HUES48 (cell line): ENCODE data around the gene OR2AG2.

Experiments
- H3K27ac ChIP-seq: one replicate; pipeline ENCODE4 v1.7.0; 2013; ENCODE audit warnings: low read depth, low read length, inconsistent platforms
- H3K27me3 ChIP-seq: 2 replicates; pipeline ENCODE4 v1.6.1; 2013; ENCODE audit warnings: mild to moderate bottlenecking, low read length; ENCODE audit not compliant: control insufficient read depth, insufficient read depth
- H3K36me3 ChIP-seq: 2 replicates; pipeline ENCODE4 v1.6.1; 2013; ENCODE audit warnings: low read length; ENCODE audit not compliant: control insufficient read depth, insufficient read depth
- H3K4me1 ChIP-seq: 2 replicates; pipeline ENCODE4 v1.6.1; 2013; ENCODE audit warnings: mild to moderate bottlenecking, low read length; ENCODE audit not compliant: control insufficient read depth, insufficient read depth
- H3K4me3 ChIP-seq: 2 replicates; pipeline ENCODE4 v1.5.1; 2013; ENCODE audit warnings: mild to moderate bottlenecking, low read depth, low read length
- H3K9ac ChIP-seq: 2 replicates; pipeline ENCODE4 v1.6.1; 2013; ENCODE audit warnings: mild to moderate bottlenecking, low read depth, low read length, moderate library complexity
- H3K9me3 ChIP-seq: 2 replicates; pipeline ENCODE4 v1.6.1; 2013; ENCODE audit warnings: low read length; ENCODE audit not compliant: control insufficient read depth, insufficient read depth

The OR2AG2 gene

DNA sequence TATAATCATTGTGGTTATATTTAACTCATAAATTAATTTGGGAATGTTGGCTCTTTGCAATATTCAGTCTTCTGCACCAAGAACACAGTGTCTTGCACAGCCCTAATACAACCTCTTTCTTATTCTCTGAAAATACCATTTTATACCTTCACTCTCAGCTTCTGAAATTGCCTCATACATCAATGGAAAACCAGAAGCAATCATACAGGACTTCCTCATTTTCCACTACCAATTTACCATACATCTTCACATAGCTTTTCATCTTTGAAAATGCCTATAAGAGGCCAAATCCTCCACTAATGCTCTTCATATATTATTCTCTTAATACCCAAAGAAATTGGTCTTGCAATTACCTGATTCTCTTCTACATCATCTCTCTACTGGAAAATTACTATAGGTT is 6.7 kb upstream of the OR2AG2 start:
- no peaks in the 10 kb centered on the region for H3K9me3 ChIP-seq
- H3K4me1 ChIP-seq = no peaks in the 10 kb centered on the region
- H3K4me3 ChIP-seq = no peak overlapping the region
- H3K27ac ChIP-seq = no peak overlapping the region
- H3K9ac ChIP-seq = no peak overlapping the region
- no peaks in the 10 kb centered on the region for H3K27me3 ChIP-seq
- H3K36me3 ChIP-seq = no peaks in the 10 kb centered on the region

DNA sequence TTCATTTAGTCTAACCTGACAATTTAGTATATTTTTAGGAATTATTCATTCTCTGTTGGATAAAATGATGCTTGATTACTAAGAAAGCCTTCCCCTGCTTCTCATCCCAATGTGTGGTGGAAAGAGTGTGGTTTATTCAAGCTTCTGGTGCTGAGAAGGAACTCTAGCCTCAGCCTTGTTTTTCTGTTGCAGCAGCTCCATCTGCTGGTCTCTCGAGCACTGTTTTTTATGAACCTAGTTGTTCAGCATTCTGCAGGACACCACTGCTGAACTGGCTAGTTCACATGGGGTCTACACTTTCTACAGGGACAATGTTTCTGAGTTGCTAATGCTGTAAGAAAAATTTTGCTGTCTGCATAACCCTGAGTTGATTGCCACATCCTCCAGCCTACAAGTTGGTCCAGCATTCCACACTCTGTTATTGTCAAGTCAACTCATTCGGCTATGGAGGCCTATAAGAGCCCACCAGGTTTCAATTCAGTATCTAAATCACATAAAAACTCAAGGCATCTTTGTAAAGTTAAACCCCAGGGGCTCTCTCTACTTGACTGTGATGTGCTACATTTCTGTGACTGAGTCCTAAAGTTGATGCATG is 14.3 kb downstream of the OR2AG2 start:
- Histone ChIP-seq H3K27ac (no peak overlapping the region), H3K4me1 (no peaks in the 10 kb centered on the region), H3K4me3 (no peak overlapping the region), H3K27me3 (no peaks in the 10 kb centered on the region), H3K36me3 (no peaks in the 10 kb centered on the region), H3K9ac (no peak overlapping the region), H3K9me3 (no peaks in the 10 kb centered on the region)

DNA sequence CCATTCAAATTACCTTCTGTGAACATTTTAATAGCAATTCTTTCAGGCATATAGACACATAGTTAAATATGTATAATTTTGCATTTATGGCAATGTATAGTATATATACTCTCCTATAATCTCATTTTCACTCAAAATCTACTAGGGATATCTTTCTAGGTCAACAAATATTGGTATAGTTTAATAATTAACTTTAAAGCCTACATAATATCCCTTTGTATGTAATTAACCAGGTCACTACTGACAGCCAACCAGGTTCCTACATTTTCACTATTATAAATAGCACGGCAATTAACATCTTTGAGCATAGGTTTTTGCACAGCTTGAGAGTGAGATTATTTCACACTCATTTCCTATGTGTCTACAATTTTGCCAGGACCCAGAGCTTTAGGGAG is 15.8 kb downstream of the OR2AG2 start:
- Histone ChIP-seq H3K4me1 (no peaks in the 10 kb centered on the region), H3K9me3 (no peaks in the 10 kb centered on the region), H3K27me3 (no peaks in the 10 kb centered on the region), H3K36me3 (no peaks in the 10 kb centered on the region), H3K9ac (no peak overlapping the region), H3K4me3 (no peak overlapping the region), H3K27ac (no peak overlapping the region)

DNA sequence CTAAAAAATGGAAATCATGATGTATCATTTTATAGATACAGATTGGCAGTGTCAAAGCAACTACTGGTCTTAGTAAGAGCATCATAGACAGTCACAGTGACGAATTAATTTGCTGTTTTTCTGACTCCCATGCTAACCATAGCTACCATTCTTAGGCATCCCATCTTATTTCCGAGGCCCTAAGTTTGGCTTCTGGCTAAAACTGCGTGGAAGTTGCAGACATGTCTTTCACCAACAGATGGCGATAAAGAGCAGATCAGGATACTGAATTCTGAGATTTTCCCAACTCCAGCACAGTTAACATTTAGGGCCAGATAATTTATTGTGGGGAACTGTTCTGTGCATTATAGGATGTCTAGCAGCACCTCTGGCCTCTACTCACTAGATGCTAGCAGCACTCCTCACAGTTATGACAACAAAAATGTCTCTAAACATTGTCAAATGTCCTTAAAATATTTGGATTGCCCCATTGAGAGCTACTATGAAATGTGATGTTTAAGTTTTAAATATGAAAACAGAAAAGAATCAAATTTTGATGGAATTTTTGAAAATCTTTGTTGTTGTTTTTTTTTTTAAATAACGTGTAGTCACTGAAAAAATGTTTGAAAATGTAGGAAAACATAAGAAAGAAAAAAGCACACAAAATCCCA is 16.3 kb downstream of the OR2AG2 start:
- no peaks in the 10 kb centered on the region for H3K27me3 ChIP-seq
- H3K9ac ChIP-seq = no peak overlapping the region
- H3K36me3 ChIP-seq = no peaks in the 10 kb centered on the region
- H3K27ac ChIP-seq = no peak overlapping the region
- H3K4me1 ChIP-seq = no peaks in the 10 kb centered on the region
- no peaks in the 10 kb centered on the region for H3K9me3 ChIP-seq
- no peak overlapping the region for H3K4me3 ChIP-seq

DNA sequence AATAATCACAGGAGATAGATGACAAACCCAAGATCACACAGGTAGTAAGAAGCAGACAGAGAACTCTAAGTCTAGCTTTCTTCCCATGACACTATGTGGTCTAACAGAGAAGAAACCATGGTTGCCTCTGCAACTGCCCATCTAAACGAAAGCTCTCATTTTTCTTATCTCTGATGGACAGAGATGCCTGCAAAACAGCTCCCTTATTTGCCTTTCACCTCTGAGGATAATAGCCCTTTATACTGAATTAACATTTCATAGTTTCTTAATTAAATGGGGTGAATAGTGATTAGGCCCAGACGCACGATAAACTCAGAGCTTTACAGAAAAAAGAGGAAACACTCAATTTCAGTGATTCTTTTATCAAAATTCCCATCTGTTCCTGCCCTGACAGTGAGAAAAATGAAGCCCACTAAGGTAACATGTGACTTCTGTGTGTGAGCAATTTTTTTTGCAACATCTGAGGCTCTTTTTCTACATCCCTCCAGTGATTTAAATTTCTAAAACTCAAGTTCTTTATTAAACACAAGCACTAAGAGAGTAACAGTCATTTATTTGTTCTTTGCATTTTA is 24.6 kb downstream of the OR2AG2 start:
- Histone ChIP-seq H3K9ac (no peak overlapping the region), H3K4me1 (no peaks in the 10 kb centered on the region), H3K4me3 (no peak overlapping the region), H3K27me3 (no peaks in the 10 kb centered on the region), H3K27ac (no peak overlapping the region), H3K36me3 (no peaks in the 10 kb centered on the region), H3K9me3 (no peaks in the 10 kb centered on the region)

DNA sequence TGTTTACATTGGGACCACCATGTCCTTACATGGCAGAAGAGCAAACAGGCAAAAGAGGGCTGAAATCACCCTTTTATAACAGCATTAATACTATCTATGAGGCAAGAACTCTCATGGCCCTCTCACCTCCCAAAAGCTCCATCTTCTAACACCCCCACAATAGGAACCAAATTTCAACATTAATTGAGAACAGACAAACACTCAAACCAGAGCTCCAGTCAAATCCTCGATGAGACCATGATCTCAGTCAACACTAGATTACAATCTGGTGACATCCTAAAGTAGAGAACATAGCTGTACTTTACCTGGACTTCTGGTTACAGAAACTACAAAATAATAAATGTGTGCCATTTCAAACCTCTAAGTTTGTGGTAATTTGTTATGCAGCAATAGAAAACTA is 25.1 kb downstream of the OR2AG2 start:
- H3K4me3 ChIP-seq = no peak overlapping the region
- no peaks in the 10 kb centered on the region for H3K36me3 ChIP-seq
- no peak overlapping the region for H3K9ac ChIP-seq
- H3K27ac ChIP-seq = no peak overlapping the region
- H3K9me3 ChIP-seq = no peaks in the 10 kb centered on the region
- no peaks in the 10 kb centered on the region for H3K4me1 ChIP-seq
- H3K27me3 ChIP-seq = no peaks in the 10 kb centered on the region

DNA sequence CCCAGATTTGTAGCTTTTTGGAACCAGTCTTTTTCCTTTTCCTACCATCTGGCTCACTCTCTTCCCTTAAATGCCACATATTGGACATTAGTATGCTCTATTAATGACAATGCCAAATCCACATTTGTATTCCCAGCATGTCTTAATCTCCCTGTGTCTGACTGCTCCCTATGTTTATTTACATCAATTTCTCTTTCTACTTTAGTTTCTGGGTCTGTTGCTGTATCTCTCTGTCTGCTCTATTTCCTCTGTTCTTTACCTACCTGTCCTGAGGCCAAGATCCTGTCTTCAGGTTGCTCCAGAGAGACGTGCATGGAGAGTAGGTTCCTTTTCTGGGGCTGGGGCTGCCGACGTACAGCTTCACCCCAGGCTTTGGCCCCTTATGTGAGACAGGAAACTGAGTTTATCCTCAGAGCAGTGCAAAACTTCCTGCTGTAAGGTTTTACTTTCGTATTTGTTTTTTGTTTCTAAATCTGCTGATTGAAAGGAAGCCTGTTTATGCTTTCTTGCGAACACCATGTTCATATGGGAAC is 25.6 kb downstream of the OR2AG2 start:
- no peak overlapping the region for H3K4me3 ChIP-seq
- no peaks in the 10 kb centered on the region for H3K9me3 ChIP-seq
- H3K36me3 ChIP-seq = no peaks in the 10 kb centered on the region
- H3K27ac ChIP-seq = no peak overlapping the region
- H3K4me1 ChIP-seq = no peaks in the 10 kb centered on the region
- H3K27me3 ChIP-seq = no peaks in the 10 kb centered on the region
- H3K9ac ChIP-seq = no peak overlapping the region

DNA sequence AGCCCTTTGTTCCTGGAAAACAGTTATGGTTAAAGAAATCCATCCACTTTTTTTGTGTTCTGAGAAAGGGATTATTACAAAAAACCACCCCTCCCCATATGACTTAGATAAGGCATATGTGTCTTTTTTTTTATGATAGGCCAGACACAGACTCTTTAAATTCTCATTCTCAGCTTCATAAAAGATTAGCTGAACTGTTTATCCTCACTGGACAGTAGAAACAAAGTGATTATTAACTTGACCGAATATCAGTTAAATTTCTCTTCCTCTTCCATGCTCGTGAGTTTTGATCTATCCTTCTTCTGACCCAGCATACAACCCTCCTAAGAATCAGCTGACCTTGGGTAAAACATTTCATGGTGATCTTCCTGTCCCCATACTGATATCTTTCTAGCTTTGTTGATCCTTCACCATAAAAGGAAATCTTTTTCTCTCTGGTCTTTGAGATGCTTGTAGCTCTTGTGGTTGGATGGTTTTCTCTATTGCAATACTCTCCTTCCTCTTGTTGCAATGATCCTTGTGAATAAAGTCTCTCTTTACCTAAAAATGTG is 26.2 kb downstream of the OR2AG2 start:
- Histone ChIP-seq H3K4me3 (no peak overlapping the region), H3K27me3 (no peaks in the 10 kb centered on the region), H3K4me1 (no peaks in the 10 kb centered on the region), H3K36me3 (no peaks in the 10 kb centered on the region), H3K9ac (no peak overlapping the region), H3K27ac (no peak overlapping the region), H3K9me3 (no peaks in the 10 kb centered on the region)

DNA sequence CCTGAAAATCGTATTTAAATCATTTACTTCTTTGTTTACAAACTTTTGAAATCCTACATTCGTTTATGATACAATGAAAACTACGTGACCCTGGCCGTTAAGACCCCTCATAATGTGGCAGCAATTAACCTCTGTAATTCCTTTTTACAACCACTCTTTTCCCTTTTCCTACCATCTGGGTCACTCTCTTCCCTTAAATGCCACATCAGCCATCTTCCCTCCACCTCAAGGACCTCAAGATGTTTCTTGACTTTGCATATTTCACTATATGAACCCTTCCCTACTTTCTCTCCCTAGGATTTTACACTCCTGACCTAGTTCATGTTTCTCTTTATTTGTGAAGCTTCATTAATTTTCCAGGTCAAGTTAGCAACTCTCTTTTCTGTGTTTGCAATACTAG is 26.8 kb downstream of the OR2AG2 start:
- Histone ChIP-seq H3K4me1 (no peaks in the 10 kb centered on the region), H3K4me3 (no peak overlapping the region), H3K9me3 (no peaks in the 10 kb centered on the region), H3K36me3 (no peaks in the 10 kb centered on the region), H3K9ac (no peak overlapping the region), H3K27me3 (no peaks in the 10 kb centered on the region), H3K27ac (no peak overlapping the region)

DNA sequence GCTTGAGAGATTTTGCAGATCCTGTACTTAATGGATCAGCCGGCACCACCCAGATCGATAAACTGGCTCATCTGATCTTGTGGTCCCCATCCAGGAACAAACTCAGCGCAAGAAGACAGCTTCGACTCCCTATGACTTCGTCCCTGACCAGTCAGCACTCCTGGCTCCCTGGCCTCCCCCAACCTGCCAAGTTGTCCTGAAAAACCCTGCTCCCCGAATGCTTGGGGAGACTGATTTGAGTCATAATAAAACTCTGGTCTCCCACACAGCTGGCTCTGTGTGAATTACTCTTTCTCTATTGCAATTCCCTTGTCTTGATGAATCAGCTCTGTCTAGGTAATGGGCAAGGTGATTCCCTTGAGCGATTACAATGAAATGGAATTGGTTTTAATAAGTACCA is 29.5 kb downstream of the OR2AG2 start:
- Histone ChIP-seq H3K9me3 (no peaks in the 10 kb centered on the region), H3K4me3 (no peak overlapping the region), H3K27me3 (no peaks in the 10 kb centered on the region), H3K4me1 (no peaks in the 10 kb centered on the region), H3K36me3 (no peaks in the 10 kb centered on the region), H3K9ac (no peak overlapping the region), H3K27ac (no peak overlapping the region)

DNA sequence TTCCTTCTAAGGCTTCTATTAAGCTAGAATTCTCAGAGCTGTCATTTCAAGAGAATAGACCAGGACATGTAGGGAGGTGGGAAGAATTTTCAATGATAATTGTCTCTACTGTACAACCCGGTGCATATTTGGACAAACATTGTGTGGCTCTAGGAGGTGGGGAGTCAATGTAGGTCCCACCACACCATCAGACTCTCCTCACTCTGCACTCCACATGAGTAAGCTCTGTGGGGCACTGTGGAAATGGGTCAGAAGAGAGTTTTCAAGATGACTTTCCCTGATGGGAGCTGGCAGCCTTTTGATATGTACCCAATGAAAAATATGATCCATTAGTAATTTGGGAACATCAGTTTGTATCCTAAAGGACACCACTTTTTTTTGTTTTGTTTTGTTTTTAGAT is 33.2 kb downstream of the OR2AG2 start:
- Histone ChIP-seq H3K4me1 (no peaks in the 10 kb centered on the region), H3K27ac (no peak overlapping the region), H3K27me3 (no peaks in the 10 kb centered on the region), H3K9ac (no peak overlapping the region), H3K36me3 (no peaks in the 10 kb centered on the region), H3K9me3 (no peaks in the 10 kb centered on the region), H3K4me3 (no peak overlapping the region)
